Fibroblast of skin of right quadriceps (primary cell): Measurements from ENCODE around the gene DCP2.

ENCODE experiments used
- DNase-seq: peaks from one replicate; pipeline ENCODE4 v3.0.0-alpha.2; 2013

The DCP2 gene

GRCh38 chr5:113022661-113023060 is 46.1 kb downstream of the DCP2 start:
- DNase-seq, result peak; percentile 21

GRCh38 chr5:113024076-113024697 is 47.6 kb downstream of the DCP2 start:
- no peak for DNase-seq

GRCh38 chr5:113025596-113025995 is 49.0 kb downstream of the DCP2 start:
- no peak for DNase-seq

GRCh38 chr5:113026211-113026610 is 49.6 kb downstream of the DCP2 start:
- DNase-seq, result no peak

GRCh38 chr5:113027015-113027414 is 50.4 kb downstream of the DCP2 start:
- no peak for DNase-seq

- no peak for DNase-seq
Observed at GRCh38 chr5:113027431-113027830, 50.8 kb downstream of the DCP2 start.

- peak; percentile 45 for DNase-seq
Observed at GRCh38 chr5:113029614-113030013, 53.0 kb downstream of the DCP2 start.

GRCh38 chr5:113031104-113031503 is 54.5 kb downstream of the DCP2 start:
- no peak for DNase-seq

GRCh38 chr5:113031557-113031956 is 55.0 kb downstream of the DCP2 start:
- no peak for DNase-seq

- peak; percentile 93 for DNase-seq
Observed at GRCh38 chr5:113034182-113034773, 57.7 kb downstream of the DCP2 start.

GRCh38 chr5:113035096-113035495 is 58.5 kb downstream of the DCP2 start:
- DNase-seq, result no peak

- no peak for DNase-seq
Observed at GRCh38 chr5:113036321-113036720, 59.7 kb downstream of the DCP2 start.

GRCh38 chr5:113036826-113037225 is 60.2 kb downstream of the DCP2 start:
- no peak for DNase-seq

- DNase-seq, result no peak
Observed at GRCh38 chr5:113038136-113038535, 61.5 kb downstream of the DCP2 start.

GRCh38 chr5:113038714-113039113 is 62.1 kb downstream of the DCP2 start:
- DNase-seq, result peak; percentile 47

- no peak for DNase-seq
Observed at GRCh38 chr5:113039229-113039933, 62.8 kb downstream of the DCP2 start.

GRCh38 chr5:113039934-113040285 is 63.3 kb downstream of the DCP2 start:
- DNase-seq, result no peak

- no peak for DNase-seq
Observed at GRCh38 chr5:113040672-113041260, 64.2 kb downstream of the DCP2 start.

- DNase-seq, result no peak
Observed at GRCh38 chr5:113042491-113043243, 66.1 kb downstream of the DCP2 start.

- DNase-seq, result no peak
Observed at GRCh38 chr5:113043491-113043931, 66.9 kb downstream of the DCP2 start.

GRCh38 chr5:113044776-113045465 is 68.3 kb downstream of the DCP2 start:
- no peak for DNase-seq

GRCh38 chr5:113047234-113047633 is 70.6 kb downstream of the DCP2 start:
- DNase-seq, result peak; percentile 58
